Liver (tissue), 9 donors: ENCODE results near the gene MAST2. TPM values are rescaled to one million over a fixed set of nuclear protein-coding genes. Genes with fewer than 3 reads are reported as not detected.

ENCODE experiments used
- DNase-seq: peaks from one replicate; pipeline ENCODE4 v3.0.0-alpha.2; 2017; ENCODE audit warnings: low spot score
- H3K27ac ChIP-seq, 2 donors: one replicate each; pipeline ENCODE4 v1.7.0; 2013; ENCODE audit warnings: inconsistent platforms in 2 of 2, low read length in 2 of 2, control low read depth in 1 of 2, low read depth in 1 of 2, mild to moderate bottlenecking in 1 of 2
- H3K27me3 ChIP-seq, 4 donors: one replicate each; pipeline versions ENCODE4 v1.6.1 to v1.7.0; 2013; ENCODE audit warnings: low read length in 3 of 4, inconsistent platforms in 1 of 4, mild to moderate bottlenecking in 1 of 4, moderate library complexity in 1 of 4; ENCODE audit not compliant: control insufficient read depth in 4 of 4, insufficient read depth in 4 of 4
- H3K36me3 ChIP-seq, 4 donors: one replicate each; pipeline versions ENCODE4 v1.6.1 to v1.7.0; 2013; ENCODE audit warnings: low read length in 3 of 4, mild to moderate bottlenecking in 3 of 4, low read depth in 1 of 4, moderate library complexity in 1 of 4; ENCODE audit not compliant: control insufficient read depth in 4 of 4, insufficient read depth in 3 of 4
- H3K4me1 ChIP-seq, 4 donors: one replicate each; pipeline versions ENCODE4 v1.6.1 to v1.7.0; 2013; ENCODE audit warnings: low read length in 3 of 4, mild to moderate bottlenecking in 3 of 4, moderate library complexity in 1 of 4; ENCODE audit not compliant: control insufficient read depth in 4 of 4, insufficient read depth in 4 of 4
- H3K4me3 ChIP-seq, 3 donors: one replicate each; pipeline versions ENCODE4 v1.6.1 to v1.7.0; 2013; ENCODE audit warnings: low read length in 3 of 3, control low read depth in 1 of 3, low read depth in 1 of 3, mild to moderate bottlenecking in 1 of 3
- H3K9ac ChIP-seq, 2 donors: one replicate each; pipeline ENCODE4 v1.7.0; 2013; ENCODE audit warnings: low read length in 2 of 2, mild to moderate bottlenecking in 2 of 2, moderate library complexity in 2 of 2, control low read depth in 1 of 2, low read depth in 1 of 2
- H3K9me3 ChIP-seq, 4 donors: one replicate each; pipeline versions ENCODE4 v1.6.1 to v1.7.0; 2013; ENCODE audit warnings: low read length in 3 of 4; ENCODE audit not compliant: control insufficient read depth in 4 of 4
- EGR1 ChIP-seq, 2 donors: IDR thresholded peaks; 2 replicates each; pipeline ENCODE4 v1.6.1; 2016 to 2018; ENCODE audit warnings: antibody characterized with exemption in 2 of 2, low read depth in 2 of 2
- FOXA1 ChIP-seq: IDR thresholded peaks from 2 replicates; pipeline ENCODE4 v1.6.1; 2016; ENCODE audit warnings: antibody characterized with exemption
- FOXA2 ChIP-seq: IDR thresholded peaks from 2 replicates; pipeline ENCODE4 v1.6.1; 2016; ENCODE audit warnings: antibody characterized with exemption
- HNF4A ChIP-seq, 2 donors: conservative IDR thresholded peaks; 2 replicates each; pipeline ENCODE4 v1.6.1; 2016; ENCODE audit warnings: antibody characterized with exemption in 2 of 2, mild to moderate bottlenecking in 2 of 2
- HNF4G ChIP-seq: IDR thresholded peaks from 2 replicates; pipeline ENCODE4 v1.6.1; 2016; ENCODE audit warnings: antibody characterized with exemption
- JUND ChIP-seq, 2 donors: IDR thresholded peaks; 2 replicates each; pipeline ENCODE4 v1.6.1; 2016; ENCODE audit warnings: antibody characterized with exemption in 2 of 2
- NR2F2 ChIP-seq: IDR thresholded peaks from 2 replicates; pipeline ENCODE4 v1.6.1; 2016; ENCODE audit warnings: antibody characterized with exemption
- RAD21 ChIP-seq, 2 donors: IDR thresholded peaks; 2 replicates each; pipeline ENCODE4 v1.6.1; 2016; ENCODE audit warnings: antibody characterized with exemption in 2 of 2, mild to moderate bottlenecking in 2 of 2
- SP1 ChIP-seq: IDR thresholded peaks from 2 replicates; pipeline ENCODE4 v1.6.1; 2018; ENCODE audit warnings: antibody characterized with exemption, mild to moderate bottlenecking
- TAF1 ChIP-seq: conservative IDR thresholded peaks from 2 replicates; pipeline ENCODE4 v1.6.1; 2016; ENCODE audit warnings: antibody characterized with exemption, mild to moderate bottlenecking
- YY1 ChIP-seq: IDR thresholded peaks from 2 replicates; pipeline ENCODE4 v1.6.1; 2016; ENCODE audit warnings: antibody characterized with exemption, mild to moderate bottlenecking
- WGBS: extraction: QIAGEN DNeasy Blood & Tissue Kit; methylation state at CpG from one replicate; pipeline ENCODE4 v1.1.7; 2013; 5-methylcytosine and 5-hydroxymethylcytosine counted together
- polyA plus RNA-seq, 2 donors: library from polyadenylated mRNA; stranded (reverse) in 1 of 2; unstranded in 1 of 2; fragments of 200-250 nt in 1 of 2; fragments of >200 nt in 1 of 2; fragmentation: Nextera tagmentation in 1 of 2; extraction: Ambion mirVana in 1 of 2; gene quantifications; one replicate each; pipeline versions ENCODE4 v1.2.1 to v1.2.3, GENCODE V29; 2013 to 2015
- total RNA-seq, 2 donors: library from RNA; depleted of rRNA; stranded (reverse); fragments of >200 nt; gene quantifications; one replicate each; pipeline ENCODE4 v1.2.3, GENCODE V29; 2014
- TF ChIP-seq, protein P1 (sequence below): IDR thresholded peaks from 2 replicates; pipeline ENCODE4 v1.6.1; 2016; ENCODE audit warnings: antibody characterized with exemption
- TF ChIP-seq, protein P2 (sequence below): IDR thresholded peaks from 2 replicates; pipeline ENCODE4 v1.6.1; 2016; ENCODE audit warnings: antibody characterized with exemption
- TF ChIP-seq, protein P3 (sequence below): IDR thresholded peaks from 2 replicates; pipeline ENCODE4 v1.6.1; 2016; ENCODE audit warnings: antibody characterized with exemption
- TF ChIP-seq, protein P4 (sequence below): fragments of 150-350 bp; IDR thresholded peaks from 2 replicates; pipeline ENCODE4 v1.5.1; 2017; ENCODE audit warnings: improper control_type of control experiment, low read depth, low read length; ENCODE audit not compliant: missing input control
- donor health status: healthy.
- donor health status: healthy.
- donor health status: healthy.
- donor health status: healthy.
- donor health status: healthy.

The MAST2 gene
- total and polyA plus RNA-seq, 4 donors, result 4.8 to 9.6 (median 5.7) TPM

DNA sequence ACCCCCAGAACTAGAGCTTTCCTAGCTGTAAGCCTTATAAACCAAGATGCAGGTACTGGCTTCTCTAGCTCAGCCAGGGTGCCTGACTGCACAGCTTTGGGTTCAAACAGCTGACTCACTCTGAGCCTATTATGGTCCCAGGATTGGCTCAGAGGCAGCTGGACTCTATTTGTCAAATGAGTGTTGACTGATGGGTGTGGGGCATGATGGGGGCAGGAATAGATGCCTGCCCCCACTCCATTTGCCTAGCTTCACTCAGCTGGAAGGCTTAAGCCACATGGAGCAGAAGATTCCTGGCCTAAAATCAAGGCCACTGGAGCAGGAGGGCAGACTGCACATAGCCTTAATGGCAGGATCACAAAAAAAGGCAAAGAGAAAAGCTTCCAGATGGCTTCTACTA, 238.6 kb downstream of the MAST2 start (continued):
- TF ChIP-seq RAD21 (IDR thresholded peaks at IDR 0.05), result no peak
- TF ChIP-seq YY1, result no peak
- TF ChIP-seq, protein P1, sequence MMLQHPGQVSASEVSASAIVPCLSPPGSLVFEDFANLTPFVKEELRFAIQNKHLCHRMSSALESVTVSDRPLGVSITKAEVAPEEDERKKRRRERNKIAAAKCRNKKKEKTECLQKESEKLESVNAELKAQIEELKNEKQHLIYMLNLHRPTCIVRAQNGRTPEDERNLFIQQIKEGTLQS, result no peak
- TF ChIP-seq, protein P2, sequence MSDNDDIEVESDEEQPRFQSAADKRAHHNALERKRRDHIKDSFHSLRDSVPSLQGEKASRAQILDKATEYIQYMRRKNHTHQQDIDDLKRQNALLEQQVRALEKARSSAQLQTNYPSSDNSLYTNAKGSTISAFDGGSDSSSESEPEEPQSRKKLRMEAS, result no peak
- no peak for TF ChIP-seq EGR1 (IDR thresholded peaks at IDR 0.05; ENCODE audit: low read depth in 2 of 2)
- no peak for TF ChIP-seq HNF4G
- no peak for TF ChIP-seq HNF4A (conservative IDR thresholded peaks at IDR 0.05)
- no peak for TF ChIP-seq FOXA1
- TF ChIP-seq FOXA2, result no peak

DNA sequence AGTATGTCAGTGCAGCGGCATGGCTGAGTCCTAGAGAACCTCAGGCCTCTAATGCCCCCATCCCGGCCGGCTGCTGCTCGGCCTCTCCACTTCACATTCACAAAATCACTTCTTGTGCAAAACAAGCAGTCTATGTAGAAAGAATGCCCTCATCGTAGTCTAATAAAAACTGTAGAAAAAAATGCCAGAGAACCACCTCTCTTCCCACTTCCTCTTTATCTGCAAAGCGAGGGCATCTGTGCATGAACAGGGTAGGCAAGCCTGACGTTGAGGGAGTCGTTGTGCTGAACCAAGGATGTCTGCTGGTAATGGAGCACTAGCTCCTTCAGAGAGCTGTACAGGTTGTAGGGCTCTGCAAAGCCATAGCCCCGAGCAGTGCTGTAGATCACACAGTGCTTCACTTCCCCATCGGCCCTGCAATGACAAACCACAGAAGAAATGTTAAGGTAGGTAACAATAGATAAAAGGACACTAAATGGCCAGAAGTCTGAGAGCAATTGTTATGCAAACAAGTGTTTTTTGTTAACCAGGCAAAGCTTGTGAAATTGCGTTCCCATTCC, 240.1 kb downstream of the MAST2 start:
- Histone ChIP-seq H3K27ac (no peak overlapping the region), H3K9me3 (no peaks in the 10 kb centered on the region), H3K4me1 (no peaks in the 10 kb centered on the region), H3K36me3 (no peaks in the 10 kb centered on the region), H3K9ac (no peak overlapping the region), H3K4me3 (no peak overlapping the region), H3K27me3 (no peaks in the 10 kb centered on the region)
- TF ChIP-seq, protein P3, sequence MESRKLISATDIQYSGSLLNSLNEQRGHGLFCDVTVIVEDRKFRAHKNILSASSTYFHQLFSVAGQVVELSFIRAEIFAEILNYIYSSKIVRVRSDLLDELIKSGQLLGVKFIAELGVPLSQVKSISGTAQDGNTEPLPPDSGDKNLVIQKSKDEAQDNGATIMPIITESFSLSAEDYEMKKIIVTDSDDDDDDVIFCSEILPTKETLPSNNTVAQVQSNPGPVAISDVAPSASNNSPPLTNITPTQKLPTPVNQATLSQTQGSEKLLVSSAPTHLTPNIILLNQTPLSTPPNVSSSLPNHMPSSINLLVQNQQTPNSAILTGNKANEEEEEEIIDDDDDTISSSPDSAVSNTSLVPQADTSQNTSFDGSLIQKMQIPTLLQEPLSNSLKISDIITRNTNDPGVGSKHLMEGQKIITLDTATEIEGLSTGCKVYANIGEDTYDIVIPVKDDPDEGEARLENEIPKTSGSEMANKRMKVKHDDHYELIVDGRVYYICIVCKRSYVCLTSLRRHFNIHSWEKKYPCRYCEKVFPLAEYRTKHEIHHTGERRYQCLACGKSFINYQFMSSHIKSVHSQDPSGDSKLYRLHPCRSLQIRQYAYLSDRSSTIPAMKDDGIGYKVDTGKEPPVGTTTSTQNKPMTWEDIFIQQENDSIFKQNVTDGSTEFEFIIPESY, result no peak
- TF ChIP-seq, protein P2, result no peak
- TF ChIP-seq NR2F2, result no peak
- no peak for TF ChIP-seq FOXA2
- TF ChIP-seq TAF1, result no peak
- TF ChIP-seq, protein P4, sequence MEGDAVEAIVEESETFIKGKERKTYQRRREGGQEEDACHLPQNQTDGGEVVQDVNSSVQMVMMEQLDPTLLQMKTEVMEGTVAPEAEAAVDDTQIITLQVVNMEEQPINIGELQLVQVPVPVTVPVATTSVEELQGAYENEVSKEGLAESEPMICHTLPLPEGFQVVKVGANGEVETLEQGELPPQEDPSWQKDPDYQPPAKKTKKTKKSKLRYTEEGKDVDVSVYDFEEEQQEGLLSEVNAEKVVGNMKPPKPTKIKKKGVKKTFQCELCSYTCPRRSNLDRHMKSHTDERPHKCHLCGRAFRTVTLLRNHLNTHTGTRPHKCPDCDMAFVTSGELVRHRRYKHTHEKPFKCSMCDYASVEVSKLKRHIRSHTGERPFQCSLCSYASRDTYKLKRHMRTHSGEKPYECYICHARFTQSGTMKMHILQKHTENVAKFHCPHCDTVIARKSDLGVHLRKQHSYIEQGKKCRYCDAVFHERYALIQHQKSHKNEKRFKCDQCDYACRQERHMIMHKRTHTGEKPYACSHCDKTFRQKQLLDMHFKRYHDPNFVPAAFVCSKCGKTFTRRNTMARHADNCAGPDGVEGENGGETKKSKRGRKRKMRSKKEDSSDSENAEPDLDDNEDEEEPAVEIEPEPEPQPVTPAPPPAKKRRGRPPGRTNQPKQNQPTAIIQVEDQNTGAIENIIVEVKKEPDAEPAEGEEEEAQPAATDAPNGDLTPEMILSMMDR, result no peak
- TF ChIP-seq SP1, result no peak
- no peak for TF ChIP-seq JUND (IDR thresholded peaks at IDR 0.05)
- TF ChIP-seq, protein P1, result no peak
- TF ChIP-seq FOXA1, result no peak
- DNase-seq, result no peak
- WGBS, result 79% methylated on average over 11 of the region's 11 CpGs

DNA sequence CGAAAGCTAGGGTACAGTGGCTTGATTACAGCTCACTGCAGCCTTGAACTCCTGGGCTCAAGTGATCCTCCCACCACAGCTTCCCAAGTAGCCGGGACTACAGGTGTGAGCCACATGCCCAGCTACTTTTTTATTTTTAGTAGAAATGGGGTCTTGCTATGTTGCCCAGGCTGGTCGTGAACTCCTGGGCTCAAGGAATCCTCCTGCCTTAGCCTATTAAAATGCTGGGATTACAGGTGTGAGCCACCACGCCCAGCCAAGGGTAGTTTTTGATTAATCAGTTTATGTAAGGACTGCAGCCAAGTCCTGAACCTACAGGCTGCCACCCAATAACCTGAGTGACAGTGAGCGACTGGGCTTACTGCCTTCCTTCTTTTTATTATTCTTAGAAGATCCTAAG, 240.7 kb downstream of the MAST2 start:
- Histone ChIP-seq H3K9ac (no peak overlapping the region), H3K27ac (no peak overlapping the region), H3K9me3 (no peaks in the 10 kb centered on the region), H3K27me3 (no peaks in the 10 kb centered on the region), H3K4me3 (no peak overlapping the region), H3K36me3 (no peaks in the 10 kb centered on the region), H3K4me1 (no peaks in the 10 kb centered on the region)
- 93% methylated on average over 5 of the region's 5 CpGs for WGBS
- TF ChIP-seq TAF1, result no peak
- TF ChIP-seq, protein P3, result no peak
- TF ChIP-seq HNF4A (conservative IDR thresholded peaks at IDR 0.05), result no peak
- TF ChIP-seq, protein P1, result no peak
- no peak for TF ChIP-seq RAD21 (IDR thresholded peaks at IDR 0.05)
- no peak for DNase-seq
